ENCODE data around the gene IRF5.
"Not testable (repeated sequence)": the region's sequence is repeated elsewhere in the genome, so short reads cannot be mapped to it uniquely, and the experiment has no call there.

The IRF5 gene

GRCh38 chr7:128937271-128937646 lies 468 bp upstream of the IRF5 start:
- no peak for DNase-seq (ENCODE audit: low read depth in 1 of 2, low spot score in 1 of 2)

GRCh38 chr7:128938544-128939074 lies 882 bp downstream of the IRF5 start:
- DNase-seq (ENCODE audit: low read depth in 1 of 2, low spot score in 1 of 2) = no peak

GRCh38 chr7:128939075-128939860 lies 1.5 kb downstream of the IRF5 start:
- no peak for DNase-seq (ENCODE audit: low read depth in 1 of 2, low spot score in 1 of 2)

- DNase-seq (ENCODE audit: low read depth in 1 of 2, low spot score in 1 of 2) = no peak
These were observed 2.2 kb downstream of the IRF5 start for GRCh38 chr7:128939861-128940410.

GRCh38 chr7:128940494-128941322 lies 3.0 kb downstream of the IRF5 start:
- no peak for DNase-seq (ENCODE audit: low read depth in 1 of 2, low spot score in 1 of 2)

GRCh38 chr7:128941323-128941890 lies 3.7 kb downstream of the IRF5 start:
- DNase-seq (ENCODE audit: low read depth in 1 of 2, low spot score in 1 of 2) = no peak

- DNase-seq (ENCODE audit: low read depth in 1 of 2, low spot score in 1 of 2) = no peak
These were observed 4.3 kb downstream of the IRF5 start for GRCh38 chr7:128941946-128942526.

- DNase-seq (ENCODE audit: low read depth in 1 of 2, low spot score in 1 of 2) = not testable (repeated sequence)
These were observed 5.5 kb downstream of the IRF5 start for GRCh38 chr7:128943251-128943650.

GRCh38 chr7:128944487-128945236 lies 6.9 kb downstream of the IRF5 start:
- no peak for DNase-seq (ENCODE audit: low read depth in 1 of 2, low spot score in 1 of 2)

GRCh38 chr7:128945668-128946366 lies 8.1 kb downstream of the IRF5 start:
- DNase-seq (ENCODE audit: low read depth in 1 of 2, low spot score in 1 of 2) = no peak

GRCh38 chr7:128946936-128947830 lies 9.5 kb downstream of the IRF5 start:
- DNase-seq (ENCODE audit: low read depth in 1 of 2, low spot score in 1 of 2) = no peak

- DNase-seq (ENCODE audit: low read depth in 1 of 2, low spot score in 1 of 2) = no peak
These were observed 10.1 kb downstream of the IRF5 start for GRCh38 chr7:128947854-128948253.

- no peak for DNase-seq (ENCODE audit: low read depth in 1 of 2, low spot score in 1 of 2)
These were observed 10.7 kb downstream of the IRF5 start for GRCh38 chr7:128948312-128948973.

- DNase-seq (ENCODE audit: low read depth in 1 of 2, low spot score in 1 of 2) = no peak
These were observed 11.4 kb downstream of the IRF5 start for GRCh38 chr7:128948976-128949760.

- DNase-seq (ENCODE audit: low read depth in 1 of 2, low spot score in 1 of 2) = no peak
These were observed 13.6 kb downstream of the IRF5 start for GRCh38 chr7:128951296-128951695.

GRCh38 chr7:128954150-128954549 lies 16.4 kb downstream of the IRF5 start:
- DNase-seq (ENCODE audit: low read depth in 1 of 2, low spot score in 1 of 2) = no peak

All from stimulated activated CD4-positive, alpha-beta T cell treated with anti-CD3 and anti-CD28 coated beads, Interleukin-15, amount 100 ng/mL, for 1 hour (primary cell).